GM19438 (cell line): Measurements from ENCODE around the gene NLGN1.

Experiments used
- ATAC-seq: cut with Tn5 transposase; IDR thresholded peaks from one replicate; pipeline ENCODE4 v1.9.1; 2021; ENCODE audit warnings: low read depth; ENCODE audit not compliant: unreplicated experiment

The NLGN1 gene

GRCh38 chr3:174233511-174233910, 836.0 kb downstream of the NLGN1 start:
- no peak for ATAC-seq

GRCh38 chr3:174242311-174243041, 844.9 kb downstream of the NLGN1 start:
- ATAC-seq = no peak

DNA sequence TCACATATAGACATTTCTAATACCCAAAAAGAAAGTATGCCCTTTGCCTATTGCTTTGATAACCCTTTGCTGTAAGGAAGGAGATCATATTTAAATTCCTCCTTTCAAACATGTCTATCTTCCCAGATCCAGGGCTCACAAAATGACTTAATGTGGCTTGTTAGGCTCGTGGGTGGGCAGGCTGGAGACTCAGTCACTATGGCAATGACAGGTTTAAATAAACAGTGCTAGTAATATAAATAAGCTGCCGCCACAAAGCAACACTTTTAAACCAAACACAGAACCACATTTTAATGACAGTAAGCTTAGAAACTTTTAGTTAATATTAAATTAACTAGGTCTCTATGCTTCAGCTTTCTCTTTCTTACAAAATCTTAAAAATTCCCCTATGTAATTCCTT, 845.6 kb downstream of the NLGN1 start:
- no peak for ATAC-seq

DNA sequence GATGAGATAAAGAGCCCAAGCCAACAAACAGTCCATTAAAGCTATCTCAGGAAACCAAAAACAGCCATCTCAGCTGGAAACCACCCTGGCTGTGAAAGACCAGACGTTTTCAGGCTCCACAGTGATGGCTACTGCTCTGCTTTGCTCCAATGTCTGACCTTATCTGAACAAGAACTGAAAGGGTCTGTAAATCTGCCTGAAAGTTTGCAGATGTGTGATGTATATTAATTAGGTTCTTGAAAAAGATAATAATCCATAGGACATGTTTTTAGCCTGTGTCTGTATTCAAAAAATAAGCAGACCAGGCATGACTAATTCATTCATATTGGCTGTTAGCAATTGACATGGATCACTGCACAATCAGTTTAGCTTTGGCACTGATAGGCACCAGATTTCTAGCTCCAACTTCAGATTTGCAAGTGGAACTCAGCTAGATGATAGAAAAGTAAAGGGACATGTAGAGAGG, 850.2 kb downstream of the NLGN1 start:
- no peak for ATAC-seq

GRCh38 chr3:174251681-174252080, 854.1 kb downstream of the NLGN1 start:
- ATAC-seq = no peak

- ATAC-seq = no peak
These were observed 855.8 kb downstream of the NLGN1 start for GRCh38 chr3:174253196-174253823.

GRCh38 chr3:174253940-174254339, 856.4 kb downstream of the NLGN1 start:
- no peak for ATAC-seq

GRCh38 chr3:174255454-174255853, 857.9 kb downstream of the NLGN1 start:
- ATAC-seq = no peak

DNA sequence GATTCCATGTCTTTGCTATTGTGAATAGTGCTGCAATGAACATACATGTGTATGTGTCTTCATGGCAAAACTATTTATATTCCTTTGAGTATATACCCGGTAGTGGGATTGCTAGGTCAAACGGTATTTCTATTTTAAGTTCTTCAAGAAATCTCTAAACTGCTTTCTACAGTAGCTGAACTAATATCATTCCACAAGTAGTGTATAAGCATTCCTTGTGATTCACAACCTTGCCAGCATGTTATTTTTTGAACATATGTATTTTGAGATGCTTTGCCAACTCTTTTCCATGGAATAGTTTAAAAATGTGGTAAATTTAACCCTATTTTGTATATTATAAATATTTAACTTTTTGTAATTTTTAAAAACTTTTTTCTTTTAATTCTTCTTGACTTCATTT, 868.9 kb downstream of the NLGN1 start:
- no peak for ATAC-seq

GRCh38 chr3:174268061-174268460, 870.5 kb downstream of the NLGN1 start:
- no peak for ATAC-seq

GRCh38 chr3:174268586-174268985, 871.0 kb downstream of the NLGN1 start:
- ATAC-seq = no peak

DNA sequence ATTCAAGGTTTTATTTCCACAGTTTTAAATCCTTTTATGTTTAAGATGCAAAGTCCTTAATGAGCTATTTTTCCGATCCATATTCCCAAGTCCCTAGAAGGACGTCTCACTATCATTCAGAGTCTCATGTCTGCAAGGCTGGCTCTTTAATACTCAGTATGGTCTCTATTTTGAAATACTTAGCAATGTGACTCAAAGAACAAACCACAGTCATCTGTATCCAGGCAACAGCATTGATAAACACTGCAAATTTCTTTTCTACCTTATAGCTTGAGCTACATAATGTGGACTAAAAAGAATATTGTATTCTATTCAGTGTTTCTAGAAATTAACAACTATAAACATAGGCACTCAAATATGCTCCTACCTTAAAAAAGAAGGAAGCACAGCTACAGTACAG, 873.3 kb downstream of the NLGN1 start:
- ATAC-seq = no peak

DNA sequence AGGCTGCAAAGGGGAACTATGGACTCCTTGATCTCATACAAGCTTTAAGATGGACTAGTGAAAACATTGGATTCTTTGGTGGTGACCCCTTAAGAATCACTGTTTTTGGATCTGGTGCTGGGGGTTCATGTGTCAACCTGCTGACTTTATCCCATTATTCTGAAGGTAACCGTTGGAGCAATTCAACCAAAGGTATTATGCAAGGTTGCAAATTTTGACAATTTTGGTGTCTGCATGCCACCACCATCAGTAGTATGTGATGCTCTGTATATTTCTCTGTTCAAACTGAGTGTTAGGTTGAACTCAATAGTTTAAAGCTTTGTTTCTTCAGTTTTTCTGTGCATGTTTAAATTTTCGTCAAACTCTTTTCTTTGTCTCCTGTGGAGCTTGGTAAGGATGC, 877.8 kb downstream of the NLGN1 start:
- no peak for ATAC-seq

GRCh38 chr3:174276826-174277225, 879.3 kb downstream of the NLGN1 start:
- ATAC-seq = no peak

GRCh38 chr3:174278094-174278493, 880.5 kb downstream of the NLGN1 start:
- no peak for ATAC-seq

DNA sequence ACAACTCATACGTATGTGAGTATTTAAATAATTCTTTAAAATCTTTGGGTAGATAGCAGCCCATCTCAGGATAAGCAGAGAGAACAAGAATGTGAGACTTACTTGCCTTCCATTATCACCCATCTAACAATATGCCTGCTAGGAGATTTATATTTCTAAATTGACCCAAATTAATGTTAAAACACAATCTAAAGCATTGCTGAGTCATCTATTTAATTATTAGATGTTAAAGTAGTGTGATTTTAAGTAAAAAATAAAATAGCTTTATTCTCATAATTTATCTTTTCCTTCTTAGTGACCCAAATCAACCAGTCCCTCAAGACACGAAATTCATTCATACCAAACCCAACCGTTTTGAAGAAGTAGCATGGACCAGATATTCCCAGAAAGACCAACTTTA, 882.6 kb downstream of the NLGN1 start:
- no peak for ATAC-seq

GRCh38 chr3:174285242-174285864, 887.8 kb downstream of the NLGN1 start:
- no peak for ATAC-seq

DNA sequence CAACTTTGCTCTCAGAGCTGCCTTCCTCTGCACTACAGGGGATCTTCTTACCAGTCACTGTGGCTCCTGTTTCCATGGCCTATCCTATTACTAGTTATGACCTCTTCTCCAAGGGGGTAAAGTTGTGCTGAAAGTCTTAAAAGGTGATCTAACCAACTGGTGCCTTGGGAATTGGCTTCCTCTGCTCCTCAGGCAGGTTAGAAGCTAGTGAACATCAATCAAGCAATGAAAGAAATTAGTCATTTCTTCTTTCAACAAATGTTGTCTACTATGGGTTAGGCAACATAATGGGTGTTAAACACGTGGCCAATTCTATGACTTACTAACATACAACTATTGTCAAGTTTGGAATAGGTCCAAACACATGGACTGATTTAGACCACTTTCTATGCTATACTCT, 890.2 kb downstream of the NLGN1 start:
- ATAC-seq = no peak

DNA sequence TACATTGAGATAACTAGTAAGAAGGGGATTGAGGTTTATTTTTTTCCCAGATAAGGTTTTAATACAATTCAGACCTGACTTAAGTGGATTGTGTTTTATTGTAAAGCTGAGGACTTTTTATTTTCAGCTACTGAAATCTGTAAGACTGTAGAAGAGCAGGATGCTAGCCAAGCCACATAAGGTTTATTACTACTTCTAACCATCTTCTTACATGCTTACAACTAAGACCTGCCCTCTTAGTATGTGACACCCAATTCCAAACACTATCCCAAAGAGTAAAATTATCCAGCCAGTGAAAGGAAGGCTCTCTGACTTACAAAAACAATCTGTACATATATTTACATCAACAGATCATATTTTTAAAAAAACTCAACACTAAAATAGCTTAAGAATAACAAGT, 897.1 kb downstream of the NLGN1 start:
- no peak for ATAC-seq

GRCh38 chr3:174295306-174296092, 898.0 kb downstream of the NLGN1 start:
- ATAC-seq = no peak

GRCh38 chr3:174302746-174303315, 905.3 kb downstream of the NLGN1 start:
- no peak for ATAC-seq
